ENCODE measurements around the gene TCP1. TPM values are rescaled to one million over a fixed set of nuclear protein-coding genes. Genes with fewer than 3 reads are reported as not detected.
"Not testable (repeated sequence)": the region's sequence is repeated elsewhere in the genome, so short reads cannot be mapped to it uniquely, and the experiment has no call there.

The TCP1 gene
- total RNA-seq, 1 donor from 2014 or later: 237 TPM

DNA sequence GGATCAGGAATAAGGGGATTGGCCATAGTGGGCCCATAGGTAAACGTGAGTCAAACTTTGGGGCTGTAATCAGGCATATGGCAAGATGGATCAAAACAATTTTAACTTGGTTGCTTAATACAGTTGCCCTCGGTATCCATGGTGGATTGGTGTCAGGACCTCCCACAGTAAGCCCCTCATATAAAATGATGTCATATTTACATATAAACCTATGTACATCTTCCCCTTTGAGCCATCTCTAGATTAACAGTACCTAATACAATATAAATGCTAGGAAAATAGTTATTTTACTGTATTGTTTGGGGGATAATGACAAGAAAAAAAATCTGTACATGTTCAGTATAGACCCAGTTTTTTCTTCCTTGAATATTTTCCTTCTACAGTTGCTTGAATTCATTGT lies 35.0 kb downstream of the TCP1 start:
- no peak overlapping the region for H3K4me3 ChIP-seq (ENCODE audit: low read depth, low read length)
- no peak for DNase-seq (ENCODE audit: low read depth)
- TF ChIP-seq, protein P1, sequence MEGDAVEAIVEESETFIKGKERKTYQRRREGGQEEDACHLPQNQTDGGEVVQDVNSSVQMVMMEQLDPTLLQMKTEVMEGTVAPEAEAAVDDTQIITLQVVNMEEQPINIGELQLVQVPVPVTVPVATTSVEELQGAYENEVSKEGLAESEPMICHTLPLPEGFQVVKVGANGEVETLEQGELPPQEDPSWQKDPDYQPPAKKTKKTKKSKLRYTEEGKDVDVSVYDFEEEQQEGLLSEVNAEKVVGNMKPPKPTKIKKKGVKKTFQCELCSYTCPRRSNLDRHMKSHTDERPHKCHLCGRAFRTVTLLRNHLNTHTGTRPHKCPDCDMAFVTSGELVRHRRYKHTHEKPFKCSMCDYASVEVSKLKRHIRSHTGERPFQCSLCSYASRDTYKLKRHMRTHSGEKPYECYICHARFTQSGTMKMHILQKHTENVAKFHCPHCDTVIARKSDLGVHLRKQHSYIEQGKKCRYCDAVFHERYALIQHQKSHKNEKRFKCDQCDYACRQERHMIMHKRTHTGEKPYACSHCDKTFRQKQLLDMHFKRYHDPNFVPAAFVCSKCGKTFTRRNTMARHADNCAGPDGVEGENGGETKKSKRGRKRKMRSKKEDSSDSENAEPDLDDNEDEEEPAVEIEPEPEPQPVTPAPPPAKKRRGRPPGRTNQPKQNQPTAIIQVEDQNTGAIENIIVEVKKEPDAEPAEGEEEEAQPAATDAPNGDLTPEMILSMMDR (conservative IDR thresholded peaks at IDR 0.05; ENCODE audit: low read depth, low read length): no peak

DNA sequence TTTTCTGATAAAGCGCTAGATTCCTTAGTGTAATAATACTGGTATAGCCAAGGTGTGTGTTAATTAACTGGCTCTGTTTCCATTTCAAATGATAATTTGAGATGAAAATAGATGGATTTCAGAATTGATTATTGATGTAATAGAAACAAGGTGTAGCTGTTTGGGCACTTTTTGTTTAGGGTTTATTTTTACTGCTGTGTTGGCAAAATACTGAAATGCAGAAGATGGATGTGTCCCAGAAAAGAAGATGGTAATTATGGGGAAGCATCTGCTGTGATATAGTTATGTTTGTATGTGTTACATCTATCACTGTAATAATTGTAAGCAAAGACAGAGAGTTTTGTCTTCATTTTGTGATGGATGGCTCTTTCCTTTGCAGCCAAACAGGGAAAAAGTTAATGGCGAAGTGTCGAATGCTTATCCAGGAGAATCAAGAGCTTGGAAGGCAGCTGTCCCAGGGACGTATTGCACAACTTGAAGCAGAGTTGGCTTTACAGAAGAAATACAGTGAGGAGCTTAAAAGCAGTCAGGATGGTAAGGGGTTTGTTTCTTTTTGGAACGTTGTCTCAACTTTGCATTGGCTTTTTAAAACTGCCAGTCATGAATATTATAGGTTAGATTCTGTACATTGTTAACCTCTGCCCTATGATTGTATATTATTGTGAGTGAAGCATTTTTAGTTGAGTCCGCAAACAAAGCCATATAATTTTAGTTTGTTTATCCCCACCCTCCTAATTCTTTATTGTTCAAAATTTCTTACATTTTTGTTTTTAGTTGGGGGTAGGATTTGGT lies 36.1 kb downstream of the TCP1 start:
- DNase-seq (ENCODE audit: low read depth): no peak
- TF ChIP-seq, protein P1 (conservative IDR thresholded peaks at IDR 0.05; ENCODE audit: low read depth, low read length): no peak
- no peak overlapping the region for H3K4me3 ChIP-seq (ENCODE audit: low read depth, low read length)

DNA sequence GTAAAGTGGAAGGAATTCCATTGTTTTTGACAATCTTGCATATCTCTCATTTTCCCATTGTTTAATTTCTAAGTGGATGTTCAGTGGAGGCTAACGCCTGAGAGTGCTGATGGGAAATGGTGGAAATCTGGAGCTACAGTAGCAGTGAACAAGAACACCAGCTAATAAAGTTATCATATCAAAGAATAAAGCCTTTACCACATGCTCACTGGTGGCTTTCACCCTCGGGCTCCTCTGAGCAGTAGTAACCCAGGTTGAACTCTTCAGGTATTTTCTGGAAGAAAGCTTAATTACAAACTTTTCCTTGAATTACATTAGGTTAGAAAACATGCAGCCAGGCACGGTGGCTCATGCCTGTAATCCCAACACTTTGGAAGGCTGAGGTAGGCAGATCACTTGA lies 38.0 kb downstream of the TCP1 start:
- DNase-seq (ENCODE audit: low read depth): no peak
- TF ChIP-seq, protein P1 (conservative IDR thresholded peaks at IDR 0.05; ENCODE audit: low read depth, low read length): no peak

DNA sequence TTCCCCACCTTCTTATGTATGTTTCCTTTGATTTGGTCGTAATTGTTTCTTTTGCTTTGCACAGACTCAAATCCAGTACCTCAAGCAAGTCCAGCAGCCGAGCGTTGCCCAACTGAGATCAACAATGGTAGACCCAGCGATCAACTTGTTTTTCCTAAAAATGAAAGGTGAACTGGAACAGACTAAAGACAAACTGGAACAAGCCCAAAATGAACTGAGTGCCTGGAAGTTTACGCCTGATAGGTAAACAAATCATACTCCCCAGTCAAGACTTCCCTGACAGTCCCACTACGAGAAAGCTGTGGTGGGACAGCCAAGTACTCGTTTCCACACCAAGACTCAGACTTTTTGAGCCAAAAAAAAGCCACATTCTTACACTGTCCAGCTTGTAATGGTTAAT lies 41.3 kb downstream of the TCP1 start:
- not testable (repeated sequence) for H3K4me3 ChIP-seq (ENCODE audit: low read depth, low read length); DNase-seq (ENCODE audit: low read depth)

More for the DNA sequence above, 38.0 kb downstream of the TCP1 start:
- H3K4me3 ChIP-seq (ENCODE audit: low read depth, low read length): no peak overlapping the region

DNA sequence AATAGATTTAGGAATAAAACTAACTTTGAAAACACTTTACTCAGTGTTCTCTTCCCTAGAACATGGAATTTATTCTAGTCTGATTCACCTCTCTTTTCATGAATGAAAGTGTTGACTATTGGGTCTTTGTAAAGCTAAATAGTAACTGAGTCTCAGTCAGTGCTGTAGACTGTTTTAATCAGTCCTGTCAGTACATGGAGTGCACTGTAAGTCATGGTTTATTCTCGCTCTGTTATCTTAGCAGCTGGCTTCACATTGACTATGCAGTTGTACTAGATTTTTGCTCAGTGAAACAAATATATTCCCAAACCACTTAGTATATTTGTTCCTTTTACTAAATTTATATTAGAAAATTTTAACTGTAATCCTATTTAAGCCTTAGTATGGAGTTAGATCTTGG lies 42.6 kb downstream of the TCP1 start:
- TF ChIP-seq, protein P1 (conservative IDR thresholded peaks at IDR 0.05; ENCODE audit: low read depth, low read length): no peak
- DNase-seq (ENCODE audit: low read depth): no peak
- no peak overlapping the region for H3K4me3 ChIP-seq (ENCODE audit: low read depth, low read length)

DNA sequence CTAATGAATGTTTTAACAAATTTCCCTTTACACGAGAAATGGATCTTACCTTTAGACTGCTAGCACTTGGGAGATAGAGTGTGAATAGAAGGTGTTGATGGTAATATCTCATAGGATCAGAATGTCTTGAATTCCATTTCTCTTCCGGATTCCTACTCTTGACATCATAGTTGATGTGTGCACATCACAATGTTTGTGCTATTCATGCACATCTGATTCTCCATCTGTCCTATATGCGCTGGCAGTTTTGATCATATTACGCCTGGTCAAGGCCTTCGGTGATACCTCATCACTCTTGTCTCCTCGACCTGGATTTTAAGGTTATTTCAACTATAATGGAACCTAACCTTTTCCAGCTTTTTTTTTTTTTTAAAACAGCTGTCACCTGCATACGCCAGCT lies 44.3 kb downstream of the TCP1 start:
- TF ChIP-seq, protein P1 (conservative IDR thresholded peaks at IDR 0.05; ENCODE audit: low read depth, low read length): no peak
- no peak overlapping the region for H3K4me3 ChIP-seq (ENCODE audit: low read depth, low read length)
- DNase-seq (ENCODE audit: low read depth): no peak

DNA sequence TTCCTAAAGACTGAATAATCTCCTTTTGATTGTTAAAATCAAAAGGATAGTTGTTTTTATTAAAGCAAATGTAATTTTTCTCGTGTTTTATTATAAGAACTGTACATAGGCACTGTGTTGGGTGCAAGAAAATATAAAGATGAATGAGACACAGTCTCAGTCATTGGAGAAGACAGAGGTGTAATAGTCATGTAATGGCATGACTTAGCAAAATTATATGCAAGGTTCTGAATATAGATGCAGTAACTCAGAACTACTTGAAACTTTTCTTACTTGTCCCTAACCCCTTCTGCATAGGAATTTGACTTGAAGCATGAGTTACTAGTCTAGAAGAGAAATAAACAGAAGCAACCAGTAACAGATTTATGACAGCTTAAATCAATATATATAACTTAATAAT lies 47.2 kb downstream of the TCP1 start:
- DNase-seq (ENCODE audit: low read depth): no peak
- no peak overlapping the region for H3K4me3 ChIP-seq (ENCODE audit: low read depth, low read length)
- TF ChIP-seq, protein P1 (conservative IDR thresholded peaks at IDR 0.05; ENCODE audit: low read depth, low read length): no peak
